ENCODE measurements around the gene RFC5. TPM values are rescaled to one million over a fixed set of nuclear protein-coding genes. Genes with fewer than 3 reads are reported as not detected.
A peak's percentile ranks its signal among the peaks of the same experiment; 100 is the strongest.

RFC5 gene
- total and polyA plus RNA-seq, 2 of the 13 experiments (the other 11 are each of a cell fraction or from before 2014, with no cell fraction given) = 16.8 to 51.4 TPM

DNA sequence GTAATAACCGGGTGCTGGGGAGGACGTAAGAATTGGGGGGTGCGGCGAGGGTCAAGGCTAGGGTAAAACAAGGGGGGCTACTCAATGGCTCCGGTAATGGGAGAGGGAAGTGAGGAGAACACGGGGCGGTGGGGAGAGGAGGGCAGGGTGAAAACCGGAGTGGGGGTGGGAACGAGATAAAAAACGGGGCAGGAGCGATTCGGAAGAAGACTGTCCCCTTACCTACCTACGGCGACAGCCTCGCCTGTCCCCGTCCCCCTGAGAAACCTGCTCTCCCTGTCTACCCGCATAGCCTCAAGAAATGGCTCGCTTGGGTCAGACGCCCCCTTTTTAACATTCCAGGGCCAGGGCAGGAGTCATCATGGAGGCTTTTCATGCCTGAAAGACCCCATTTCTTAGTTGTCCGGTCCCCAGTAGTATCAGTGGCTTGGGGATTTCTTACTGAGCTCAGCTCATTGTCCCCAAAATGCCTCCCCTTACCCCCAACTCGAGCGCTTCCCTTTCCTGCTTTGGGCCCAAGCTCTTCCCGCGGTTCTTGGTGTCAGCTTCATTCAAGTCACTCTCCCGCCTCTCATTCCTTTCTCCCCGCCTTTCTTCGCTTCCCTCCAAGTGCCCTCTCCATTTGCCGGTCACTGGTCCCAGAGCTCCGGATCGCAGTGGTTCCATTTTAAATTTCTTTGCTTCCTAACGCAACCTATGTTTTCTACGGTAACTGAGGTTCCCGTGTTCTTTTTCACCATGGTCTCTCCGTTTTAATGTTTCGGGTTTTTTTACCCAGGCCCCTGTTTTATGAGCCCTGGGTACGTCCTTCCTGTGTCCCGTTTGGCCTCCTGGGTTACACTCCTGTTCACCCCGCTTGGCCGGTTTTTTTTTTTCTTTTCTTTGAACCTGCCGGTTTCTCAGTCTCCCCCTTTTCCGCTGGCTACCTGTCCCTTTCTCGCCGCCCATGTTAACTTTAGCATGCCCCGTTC lies 45.7 kb downstream of the RFC5 start:
- H3K4me2 ChIP-seq (ENCODE audit: low read depth, low read length) = peak overlapping the region; percentile 88
- H3K9ac ChIP-seq (ENCODE audit: insufficient read depth, low read depth, low read length) = peak overlapping the region; percentile 78
- H4K20me1 ChIP-seq (ENCODE audit: insufficient read depth, low read length) = no peaks in the 10 kb centered on the region
- H2AFZ ChIP-seq (ENCODE audit: low read length) = no peak overlapping the region
- no peaks in the 10 kb centered on the region for H3K9me3 ChIP-seq (ENCODE audit: low read length)
- H3K79me2 ChIP-seq (ENCODE audit: insufficient read depth, low read length) = peaks cover 17% of the 10 kb centered on the region
- peaks cover 53% of the 10 kb centered on the region for H3K4me1 ChIP-seq (ENCODE audit: insufficient read depth, low read length)
- CTCF ChIA-PET (ENCODE audit: low intra/inter-chr PET ratio, low total read pairs) = no interaction called here
- no peaks in the 10 kb centered on the region for H3K36me3 ChIP-seq (replicated peaks in 1 of 2; ENCODE audit: control insufficient read depth in 1 of 2, insufficient read depth in 2 of 2, low read length in 2 of 2)
- in situ Hi-C loops (cut with HindIII; ENCODE audit: extremely low pct_ligation_motif_present, low pct_unique_long_range_greater_than_20kb) = no loop called here
- TSS peak; percentile 58 for BruUV-seq (replicated peaks)
- POLR2A ChIA-PET = interaction anchor here (0.9 to 2.0 kb wide), 9 partner anchors 9 to 971 kb away, joined by 3 to 7 read pairs (median 4); partner anchors contain the start of genes SUDS3 and VSIG10
- FAIRE-seq = peak; percentile 34
- peak; percentile 11; the same call in 2 of the 3 replicates for ATAC-seq
- WGBS (ENCODE audit: low lambda C conversion rate) = 1% methylated on average over 43 of the region's 44 CpGs
- no peak for DNase-seq (ENCODE audit: low spot score)
- intact Hi-C loops (cut with micrococcal nuclease; ENCODE audit: unreplicated experiment) = loop anchor here (1.0 kb wide), 2 partner anchors 10 to 41 kb away; no protein-coding TSS in a partner anchor
- H3K4me3 ChIP-seq (replicated peaks in 1 of 3; ENCODE audit: insufficient read depth in 1 of 3, low read depth in 2 of 3, low read length in 3 of 3) = peak overlapping the region; percentile 69 to 90 (median 86)
- H3K27me3 ChIP-seq (ENCODE audit: control insufficient read depth in 1 of 2, insufficient read depth in 2 of 2, low read length in 2 of 2) = no peaks in the 10 kb centered on the region; a peak in 1 of 5 replicates
- peak overlapping the region; percentile 81 for H3K27ac ChIP-seq (ENCODE audit: extremely low read length, insufficient read depth, low read length)
- TF ChIP-seq SAP130 (CRISPR knock-in tag; IDR thresholded peaks at IDR 0.05; ENCODE audit: low read depth) (peak; percentile 42), ZNF484 (CRISPR knock-in tag; IDR thresholded peaks at IDR 0.05; ENCODE audit: borderline replicate concordance, low read depth) (no peak), ZBTB7B (CRISPR knock-in tag; IDR thresholded peaks at IDR 0.05) (no peak; the same call in 1 of the 2 replicates), ZFX (CRISPR knock-in tag; IDR thresholded peaks at IDR 0.05; ENCODE audit: low read depth) (peak; percentile 22; the same call in 1 of the 2 replicates), HDAC2 (CRISPR knock-in tag; IDR thresholded peaks at IDR 0.05) (no peak)
- TF ChIP-seq, protein P1, sequence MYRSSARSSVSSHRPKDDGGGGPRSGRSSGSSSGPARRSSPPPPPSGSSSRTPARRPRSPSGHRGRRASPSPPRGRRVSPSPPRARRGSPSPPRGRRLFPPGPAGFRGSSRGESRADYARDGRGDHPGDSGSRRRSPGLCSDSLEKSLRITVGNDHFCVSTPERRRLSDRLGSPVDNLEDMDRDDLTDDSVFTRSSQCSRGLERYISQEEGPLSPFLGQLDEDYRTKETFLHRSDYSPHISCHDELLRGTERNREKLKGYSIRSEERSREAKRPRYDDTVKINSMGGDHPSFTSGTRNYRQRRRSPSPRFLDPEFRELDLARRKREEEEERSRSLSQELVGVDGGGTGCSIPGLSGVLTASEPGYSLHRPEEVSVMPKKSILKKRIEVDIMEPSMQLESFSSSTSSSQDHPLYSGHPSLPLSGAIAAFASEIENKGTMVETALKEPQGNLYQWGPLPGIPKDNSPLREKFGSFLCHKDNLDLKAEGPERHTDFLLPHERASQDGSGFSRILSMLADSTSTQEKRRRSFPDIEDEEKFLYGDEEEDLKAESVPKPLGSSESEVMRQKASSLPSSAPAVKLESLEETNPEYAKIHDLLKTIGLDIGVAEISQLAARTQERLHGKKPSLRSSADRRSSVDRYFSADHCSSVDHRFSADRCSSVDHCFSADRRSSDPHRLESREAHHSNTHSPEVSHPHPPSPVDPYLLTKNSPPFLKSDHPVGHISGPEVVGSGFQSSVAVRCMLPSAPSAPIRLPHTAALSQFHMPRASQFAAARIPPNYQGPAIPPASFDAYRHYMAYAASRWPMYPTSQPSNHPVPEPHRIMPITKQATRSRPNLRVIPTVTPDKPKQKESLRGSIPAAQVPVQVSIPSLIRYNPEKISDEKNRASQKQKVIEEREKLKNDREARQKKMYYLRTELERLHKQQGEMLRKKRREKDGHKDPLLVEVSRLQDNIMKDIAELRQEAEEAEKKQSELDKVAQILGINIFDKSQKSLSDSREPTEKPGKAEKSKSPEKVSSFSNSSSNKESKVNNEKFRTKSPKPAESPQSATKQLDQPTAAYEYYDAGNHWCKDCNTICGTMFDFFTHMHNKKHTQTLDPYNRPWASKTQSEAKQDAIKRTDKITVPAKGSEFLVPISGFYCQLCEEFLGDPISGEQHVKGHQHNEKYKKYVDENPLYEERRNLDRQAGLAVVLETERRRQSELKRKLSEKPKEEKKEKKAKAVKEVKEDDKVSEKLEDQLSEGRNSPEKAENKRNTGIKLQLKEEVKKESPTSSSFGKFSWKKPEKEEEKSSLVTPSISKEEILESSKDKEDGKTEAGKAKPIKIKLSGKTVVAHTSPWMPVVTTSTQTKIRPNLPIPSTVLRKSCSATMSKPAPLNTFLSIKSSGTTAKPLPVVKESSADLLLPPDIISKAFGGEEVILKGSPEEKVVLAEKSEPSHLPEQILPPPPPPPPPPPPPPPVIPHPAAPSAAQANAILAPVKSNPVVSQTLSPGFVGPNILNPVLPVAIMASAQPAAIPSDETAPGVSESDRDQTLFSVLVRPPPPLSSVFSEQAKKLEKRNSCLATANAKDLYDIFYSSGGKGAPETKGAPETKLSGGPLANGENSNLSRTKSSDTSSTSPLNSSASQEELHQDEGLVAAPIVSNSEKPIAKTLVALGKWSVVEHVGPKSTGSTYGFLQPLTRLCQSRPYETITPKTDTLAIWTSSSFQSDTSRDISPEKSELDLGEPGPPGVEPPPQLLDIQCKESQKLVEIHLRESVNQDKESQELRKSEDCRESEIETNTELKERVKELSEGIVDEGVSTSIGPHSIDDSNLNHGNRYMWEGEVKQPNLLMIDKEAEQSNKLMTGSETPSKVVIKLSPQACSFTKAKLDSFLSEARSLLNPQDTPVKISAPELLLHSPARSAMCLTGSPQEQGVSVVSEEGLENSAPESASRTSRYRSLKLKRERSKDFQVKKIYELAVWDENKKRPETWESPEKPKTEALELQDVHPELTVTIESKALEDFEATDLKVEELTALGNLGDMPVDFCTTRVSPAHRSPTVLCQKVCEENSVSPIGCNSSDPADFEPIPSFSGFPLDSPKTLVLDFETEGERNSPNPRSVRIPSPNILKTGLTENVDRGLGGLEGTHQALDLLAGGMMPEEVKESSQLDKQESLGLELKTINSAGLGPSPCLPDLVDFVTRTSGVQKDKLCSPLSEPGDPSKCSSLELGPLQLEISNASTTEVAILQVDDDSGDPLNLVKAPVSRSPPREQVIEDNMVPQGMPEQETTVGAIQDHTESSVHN (CRISPR knock-in tag; IDR thresholded peaks at IDR 0.05) = no peak
- TF ChIP-seq, protein P2, sequence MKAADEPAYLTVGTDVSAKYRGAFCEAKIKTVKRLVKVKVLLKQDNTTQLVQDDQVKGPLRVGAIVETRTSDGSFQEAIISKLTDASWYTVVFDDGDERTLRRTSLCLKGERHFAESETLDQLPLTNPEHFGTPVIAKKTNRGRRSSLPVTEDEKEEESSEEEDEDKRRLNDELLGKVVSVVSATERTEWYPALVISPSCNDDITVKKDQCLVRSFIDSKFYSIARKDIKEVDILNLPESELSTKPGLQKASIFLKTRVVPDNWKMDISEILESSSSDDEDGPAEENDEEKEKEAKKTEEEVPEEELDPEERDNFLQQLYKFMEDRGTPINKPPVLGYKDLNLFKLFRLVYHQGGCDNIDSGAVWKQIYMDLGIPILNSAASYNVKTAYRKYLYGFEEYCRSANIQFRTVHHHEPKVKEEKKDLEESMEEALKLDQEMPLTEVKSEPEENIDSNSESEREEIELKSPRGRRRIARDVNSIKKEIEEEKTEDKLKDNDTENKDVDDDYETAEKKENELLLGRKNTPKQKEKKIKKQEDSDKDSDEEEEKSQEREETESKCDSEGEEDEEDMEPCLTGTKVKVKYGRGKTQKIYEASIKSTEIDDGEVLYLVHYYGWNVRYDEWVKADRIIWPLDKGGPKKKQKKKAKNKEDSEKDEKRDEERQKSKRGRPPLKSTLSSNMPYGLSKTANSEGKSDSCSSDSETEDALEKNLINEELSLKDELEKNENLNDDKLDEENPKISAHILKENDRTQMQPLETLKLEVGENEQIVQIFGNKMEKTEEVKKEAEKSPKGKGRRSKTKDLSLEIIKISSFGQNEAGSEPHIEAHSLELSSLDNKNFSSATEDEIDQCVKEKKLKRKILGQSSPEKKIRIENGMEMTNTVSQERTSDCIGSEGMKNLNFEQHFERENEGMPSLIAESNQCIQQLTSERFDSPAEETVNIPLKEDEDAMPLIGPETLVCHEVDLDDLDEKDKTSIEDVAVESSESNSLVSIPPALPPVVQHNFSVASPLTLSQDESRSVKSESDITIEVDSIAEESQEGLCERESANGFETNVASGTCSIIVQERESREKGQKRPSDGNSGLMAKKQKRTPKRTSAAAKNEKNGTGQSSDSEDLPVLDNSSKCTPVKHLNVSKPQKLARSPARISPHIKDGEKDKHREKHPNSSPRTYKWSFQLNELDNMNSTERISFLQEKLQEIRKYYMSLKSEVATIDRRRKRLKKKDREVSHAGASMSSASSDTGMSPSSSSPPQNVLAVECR (CRISPR knock-in tag; IDR thresholded peaks at IDR 0.05; ENCODE audit: borderline replicate concordance) = 0 out of 2 replicates have a peak, but pooled peaks have one; percentile 25
